HEK293 (cell line): ENCODE data around the gene ZNF385C.

Source experiments
- BCL11A ChIP-seq: fragments of 450-650 bp; formaldehyde crosslinking; IDR thresholded peaks from 2 replicates; pipeline ENCODE4 v1.5.1; 2016; ENCODE audit warnings: low read depth, missing biosample characterization, missing genetic modification characterization
- ZBTB21 ChIP-seq: fragments of 450-650 bp; formaldehyde crosslinking; IDR thresholded peaks from 2 replicates; pipeline ENCODE4 v1.5.1; 2017; ENCODE audit warnings: missing biosample characterization, missing genetic modification characterization
- ZNF677 ChIP-seq: fragments of 450-650 bp; IDR thresholded peaks from 2 replicates; pipeline ENCODE4 v1.5.0; 2018; ENCODE audit warnings: missing biosample characterization, mild to moderate bottlenecking, missing genetic modification characterization, moderate library complexity
- ZSCAN30 ChIP-seq: fragments of 450-650 bp; IDR thresholded peaks from 2 replicates; pipeline ENCODE4 v1.5.1; 2018; ENCODE audit warnings: missing biosample characterization, mild to moderate bottlenecking, missing genetic modification characterization, moderate library complexity
- TF ChIP-seq, protein P1 (sequence below): fragments of 450-650 bp; formaldehyde crosslinking; IDR thresholded peaks from 2 replicates; pipeline ENCODE4 v1.5.1; 2016; ENCODE audit warnings: missing biosample characterization, missing genetic modification characterization
- TF ChIP-seq, protein P2 (sequence below): fragments of 450-650 bp; formaldehyde crosslinking; IDR thresholded peaks from 2 replicates; pipeline ENCODE4 v1.5.1; 2016; ENCODE audit warnings: missing biosample characterization, missing genetic modification characterization

DNA sequence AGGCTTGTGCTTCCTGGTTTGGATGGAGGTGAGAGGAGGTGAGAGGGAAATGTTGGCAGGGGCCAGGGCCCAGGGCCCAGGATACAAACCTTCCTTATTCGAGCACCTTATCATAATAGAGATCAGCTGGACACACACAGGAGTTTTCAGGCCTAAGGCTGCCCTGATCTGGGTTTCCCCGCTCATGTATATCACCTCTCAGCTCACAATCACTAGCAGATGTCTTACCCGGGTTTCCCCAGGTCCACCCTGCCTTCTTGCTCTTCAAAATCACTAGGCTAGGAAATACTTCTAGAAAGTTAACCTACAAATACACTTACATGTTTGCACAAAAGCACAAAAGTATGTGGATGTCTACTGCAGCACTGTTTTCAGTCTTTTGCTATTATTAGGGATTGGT, 28.6 kb upstream of the ZNF385C start:
- TF ChIP-seq, protein P1, sequence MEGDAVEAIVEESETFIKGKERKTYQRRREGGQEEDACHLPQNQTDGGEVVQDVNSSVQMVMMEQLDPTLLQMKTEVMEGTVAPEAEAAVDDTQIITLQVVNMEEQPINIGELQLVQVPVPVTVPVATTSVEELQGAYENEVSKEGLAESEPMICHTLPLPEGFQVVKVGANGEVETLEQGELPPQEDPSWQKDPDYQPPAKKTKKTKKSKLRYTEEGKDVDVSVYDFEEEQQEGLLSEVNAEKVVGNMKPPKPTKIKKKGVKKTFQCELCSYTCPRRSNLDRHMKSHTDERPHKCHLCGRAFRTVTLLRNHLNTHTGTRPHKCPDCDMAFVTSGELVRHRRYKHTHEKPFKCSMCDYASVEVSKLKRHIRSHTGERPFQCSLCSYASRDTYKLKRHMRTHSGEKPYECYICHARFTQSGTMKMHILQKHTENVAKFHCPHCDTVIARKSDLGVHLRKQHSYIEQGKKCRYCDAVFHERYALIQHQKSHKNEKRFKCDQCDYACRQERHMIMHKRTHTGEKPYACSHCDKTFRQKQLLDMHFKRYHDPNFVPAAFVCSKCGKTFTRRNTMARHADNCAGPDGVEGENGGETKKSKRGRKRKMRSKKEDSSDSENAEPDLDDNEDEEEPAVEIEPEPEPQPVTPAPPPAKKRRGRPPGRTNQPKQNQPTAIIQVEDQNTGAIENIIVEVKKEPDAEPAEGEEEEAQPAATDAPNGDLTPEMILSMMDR (tag by site-specific recombination), result no peak
- TF ChIP-seq ZBTB21 (tag by site-specific recombination) (no peak), ZSCAN30 (tag by site-specific recombination) (no peak), ZNF677 (tag by site-specific recombination) (no peak), BCL11A (no peak)
- TF ChIP-seq, protein P2, sequence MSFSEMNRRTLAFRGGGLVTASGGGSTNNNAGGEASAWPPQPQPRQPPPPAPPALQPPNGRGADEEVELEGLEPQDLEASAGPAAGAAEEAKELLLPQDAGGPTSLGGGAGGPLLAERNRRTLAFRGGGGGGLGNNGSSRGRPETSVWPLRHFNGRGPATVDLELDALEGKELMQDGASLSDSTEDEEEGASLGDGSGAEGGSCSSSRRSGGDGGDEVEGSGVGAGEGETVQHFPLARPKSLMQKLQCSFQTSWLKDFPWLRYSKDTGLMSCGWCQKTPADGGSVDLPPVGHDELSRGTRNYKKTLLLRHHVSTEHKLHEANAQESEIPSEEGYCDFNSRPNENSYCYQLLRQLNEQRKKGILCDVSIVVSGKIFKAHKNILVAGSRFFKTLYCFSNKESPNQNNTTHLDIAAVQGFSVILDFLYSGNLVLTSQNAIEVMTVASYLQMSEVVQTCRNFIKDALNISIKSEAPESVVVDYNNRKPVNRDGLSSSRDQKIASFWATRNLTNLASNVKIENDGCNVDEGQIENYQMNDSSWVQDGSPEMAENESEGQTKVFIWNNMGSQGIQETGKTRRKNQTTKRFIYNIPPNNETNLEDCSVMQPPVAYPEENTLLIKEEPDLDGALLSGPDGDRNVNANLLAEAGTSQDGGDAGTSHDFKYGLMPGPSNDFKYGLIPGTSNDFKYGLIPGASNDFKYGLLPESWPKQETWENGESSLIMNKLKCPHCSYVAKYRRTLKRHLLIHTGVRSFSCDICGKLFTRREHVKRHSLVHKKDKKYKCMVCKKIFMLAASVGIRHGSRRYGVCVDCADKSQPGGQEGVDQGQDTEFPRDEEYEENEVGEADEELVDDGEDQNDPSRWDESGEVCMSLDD (tag by site-specific recombination), result no peak
